GM23248 (cell line): ENCODE results near the gene PNMA1.

Source experiments
- EZH2 ChIP-seq: fragments of 200-600 bp; sonication (generic); IDR thresholded peaks from 2 replicates; pipeline ENCODE4 v1.6.1; 2018; ENCODE audit warnings: antibody characterized with exemption, mild to moderate bottlenecking; ENCODE audit not compliant: insufficient read depth, poor library complexity, severe bottlenecking
- EZH2phosphoT487 ChIP-seq: fragments of 200-600 bp; sonication (generic); IDR thresholded peaks from 2 replicates; pipeline ENCODE4 v1.6.1; 2018; ENCODE audit warnings: antibody characterized with exemption, moderate library complexity, mild to moderate bottlenecking, low read depth; ENCODE audit not compliant: insufficient read depth

DNA sequence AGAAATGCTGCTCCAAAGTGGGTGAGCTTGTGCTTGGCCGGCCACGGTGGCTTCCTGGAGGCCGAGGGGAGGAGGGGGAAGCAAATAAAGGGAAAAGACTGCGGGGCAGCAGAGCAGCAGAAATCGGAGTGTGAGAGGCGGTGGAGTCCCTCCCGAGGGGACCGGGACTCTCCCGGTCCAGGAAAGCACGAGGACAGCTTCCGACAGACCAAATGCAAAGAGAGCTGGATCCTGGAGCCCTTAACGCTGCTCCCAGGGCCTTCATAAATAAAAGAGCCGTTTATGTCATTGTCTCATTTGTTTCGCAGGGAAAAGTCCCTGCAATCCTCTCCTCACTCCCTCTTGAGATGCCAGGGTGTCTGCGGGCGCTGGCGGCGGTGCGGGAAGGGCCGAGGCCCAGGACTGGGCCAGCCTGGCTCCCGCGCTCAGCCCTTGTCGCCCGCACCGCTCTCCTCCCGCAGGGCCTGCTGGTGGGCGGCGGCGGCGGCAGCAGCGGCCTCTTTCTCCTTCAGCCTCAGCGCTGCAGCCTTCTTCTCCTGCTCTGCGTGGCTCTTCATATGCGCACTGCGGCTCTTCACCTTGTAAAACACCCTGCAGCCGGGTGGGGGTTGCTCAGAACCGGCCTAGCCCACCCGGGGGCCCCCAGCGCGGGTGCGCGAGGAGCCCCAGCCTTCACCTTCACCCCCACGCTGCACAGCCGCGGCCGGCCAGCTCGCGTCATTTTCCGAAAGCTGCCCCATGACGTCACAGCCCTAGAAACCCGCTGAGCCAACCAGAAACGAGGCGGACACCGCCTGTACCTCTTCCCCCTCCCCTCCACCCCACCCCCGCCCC, 4.5 kb upstream of the PNMA1 start:
- TF ChIP-seq EZH2phosphoT487, result no peak
- TF ChIP-seq EZH2, result no peak
